WTC11 (cell line): ENCODE results near the gene AIG1.

Experiments used
- TEAD4 ChIP-seq: sonication (generic); formaldehyde crosslinking; IDR thresholded peaks from 2 replicates; pipeline ENCODE4 v1.8.0; 2022; ENCODE audit warnings: mild to moderate bottlenecking, missing genetic modification reagents
- ZNF232 ChIP-seq: sonication (generic); formaldehyde crosslinking; IDR thresholded peaks from 2 replicates; pipeline ENCODE4 v1.8.0; 2022; ENCODE audit warnings: mild to moderate bottlenecking, missing genetic modification reagents
- TF ChIP-seq, protein P1 (sequence below): fragments of 200-600 bp; IDR thresholded peaks from 2 replicates; pipeline ENCODE4 v1.8.0; 2022; ENCODE audit warnings: antibody characterized with exemption
- TF ChIP-seq, protein P2 (sequence below): fragments of 250-450 bp; sonication (Bioruptor Pico); IDR thresholded peaks from 2 replicates; pipeline ENCODE4 v2.1.2; 2022; ENCODE audit warnings: mild to moderate bottlenecking, moderate library complexity

DNA sequence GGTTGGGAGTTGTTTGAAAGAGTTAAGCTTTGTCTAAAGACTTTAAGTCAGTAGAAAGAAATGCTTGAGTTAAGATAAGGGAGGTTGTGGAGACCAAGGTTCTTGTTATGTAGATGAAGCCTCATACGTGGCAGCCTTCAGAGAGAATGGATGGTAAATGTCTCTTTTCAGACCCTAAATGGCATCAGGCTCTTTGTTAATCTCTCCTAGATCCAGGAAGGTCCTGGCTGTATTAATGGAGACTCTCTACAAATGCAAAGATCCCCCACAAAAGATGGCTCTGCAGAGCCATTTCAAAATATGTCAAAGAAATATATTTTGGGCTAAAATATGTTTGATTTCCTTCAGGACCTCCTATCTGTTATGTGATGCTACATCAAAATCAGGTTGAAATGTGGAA, 228.2 kb downstream of the AIG1 start:
- no peak for TF ChIP-seq ZNF232 (CRISPR knock-in tag)
- TF ChIP-seq TEAD4 (CRISPR knock-in tag): no peak
- TF ChIP-seq, protein P1, sequence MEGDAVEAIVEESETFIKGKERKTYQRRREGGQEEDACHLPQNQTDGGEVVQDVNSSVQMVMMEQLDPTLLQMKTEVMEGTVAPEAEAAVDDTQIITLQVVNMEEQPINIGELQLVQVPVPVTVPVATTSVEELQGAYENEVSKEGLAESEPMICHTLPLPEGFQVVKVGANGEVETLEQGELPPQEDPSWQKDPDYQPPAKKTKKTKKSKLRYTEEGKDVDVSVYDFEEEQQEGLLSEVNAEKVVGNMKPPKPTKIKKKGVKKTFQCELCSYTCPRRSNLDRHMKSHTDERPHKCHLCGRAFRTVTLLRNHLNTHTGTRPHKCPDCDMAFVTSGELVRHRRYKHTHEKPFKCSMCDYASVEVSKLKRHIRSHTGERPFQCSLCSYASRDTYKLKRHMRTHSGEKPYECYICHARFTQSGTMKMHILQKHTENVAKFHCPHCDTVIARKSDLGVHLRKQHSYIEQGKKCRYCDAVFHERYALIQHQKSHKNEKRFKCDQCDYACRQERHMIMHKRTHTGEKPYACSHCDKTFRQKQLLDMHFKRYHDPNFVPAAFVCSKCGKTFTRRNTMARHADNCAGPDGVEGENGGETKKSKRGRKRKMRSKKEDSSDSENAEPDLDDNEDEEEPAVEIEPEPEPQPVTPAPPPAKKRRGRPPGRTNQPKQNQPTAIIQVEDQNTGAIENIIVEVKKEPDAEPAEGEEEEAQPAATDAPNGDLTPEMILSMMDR: no peak
- TF ChIP-seq, protein P2, sequence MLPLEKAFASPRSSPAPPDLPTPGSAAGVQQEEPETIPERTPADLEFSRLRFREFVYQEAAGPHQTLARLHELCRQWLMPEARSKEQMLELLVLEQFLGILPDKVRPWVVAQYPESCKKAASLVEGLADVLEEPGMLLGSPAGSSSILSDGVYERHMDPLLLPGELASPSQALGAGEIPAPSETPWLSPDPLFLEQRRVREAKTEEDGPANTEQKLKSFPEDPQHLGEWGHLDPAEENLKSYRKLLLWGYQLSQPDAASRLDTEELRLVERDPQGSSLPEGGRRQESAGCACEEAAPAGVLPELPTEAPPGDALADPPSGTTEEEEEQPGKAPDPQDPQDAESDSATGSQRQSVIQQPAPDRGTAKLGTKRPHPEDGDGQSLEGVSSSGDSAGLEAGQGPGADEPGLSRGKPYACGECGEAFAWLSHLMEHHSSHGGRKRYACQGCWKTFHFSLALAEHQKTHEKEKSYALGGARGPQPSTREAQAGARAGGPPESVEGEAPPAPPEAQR (CRISPR knock-in tag): no peak
